ENCODE data around the gene CLDND1.

- TF ChIP-seq CTCF (IDR thresholded peaks at IDR 0.05) (no peak), ETV6 (CRISPR knock-in tag; IDR thresholded peaks at IDR 0.05) (no peak), E2F1 (CRISPR knock-in tag; IDR thresholded peaks at IDR 0.05) (no peak), STAT6 (CRISPR knock-in tag; conservative IDR thresholded peaks at IDR 0.05; ENCODE audit: low read depth) (no peak), NR2C2 (CRISPR knock-in tag; IDR thresholded peaks at IDR 0.05) (no peak), ZNF425 (CRISPR knock-in tag; conservative IDR thresholded peaks at IDR 0.05) (no peak), GABPB1 (CRISPR knock-in tag; IDR thresholded peaks at IDR 0.05) (no peak), FOXP4 (CRISPR knock-in tag; IDR thresholded peaks at IDR 0.05) (no peak)
- TF ChIP-seq, protein P1, sequence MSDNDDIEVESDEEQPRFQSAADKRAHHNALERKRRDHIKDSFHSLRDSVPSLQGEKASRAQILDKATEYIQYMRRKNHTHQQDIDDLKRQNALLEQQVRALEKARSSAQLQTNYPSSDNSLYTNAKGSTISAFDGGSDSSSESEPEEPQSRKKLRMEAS (CRISPR knock-in tag; IDR thresholded peaks at IDR 0.05), result no peak
Measured at GRCh38 chr3:98564282-98565005, 41.7 kb upstream of the CLDND1 start.
